CD4-positive, alpha-beta T cell treated with Interleukin-17A for 1 hour (primary cell): ENCODE measurements around the gene ZSWIM1.

Source experiments
- DNase-seq: peaks from one replicate; pipeline ENCODE4 v3.0.0-alpha.2; 2020

Gene ZSWIM1

GRCh38 chr20:45880988-45881788 is at the start of gene ZSWIM1:
Gene ZSWIM1, plus strand, starts transcription at chr20:45881227. Its CDS starts 1,366 bp downstream, at chr20:45882593.
- peak; percentile 99 for DNase-seq

DNA sequence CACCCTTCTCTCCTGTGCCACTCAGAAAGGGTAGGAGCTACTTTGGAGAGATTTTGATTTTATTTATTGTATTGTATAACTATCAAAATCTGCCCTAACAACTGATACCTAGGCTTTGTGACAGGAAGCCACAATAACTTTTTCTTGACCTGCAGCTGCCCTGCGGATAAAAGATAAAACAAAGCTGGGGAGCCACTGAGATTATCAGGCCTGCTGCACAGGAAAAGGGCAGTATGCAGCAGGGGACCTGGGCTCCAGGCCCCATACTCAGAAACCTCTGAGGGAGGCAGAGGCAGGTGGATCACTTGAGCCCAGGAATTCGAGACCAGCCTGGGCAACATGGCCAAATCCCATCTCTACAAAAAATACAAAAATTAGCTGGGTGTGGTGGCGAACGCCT is 48.4 kb upstream of the ZSWIM1 start:
- DNase-seq: no peak

GRCh38 chr20:45833030-45833882 is 47.8 kb upstream of the ZSWIM1 start, which contains the start of gene SNX21:
Gene SNX21, plus strand, starts transcription at chr20:45833799. Its CDS starts 121 bp downstream, at chr20:45833920.
- no peak for DNase-seq

- peak; percentile 49 for DNase-seq
These were observed 46.9 kb upstream of the ZSWIM1 start for GRCh38 chr20:45833883-45834796.

DNA sequence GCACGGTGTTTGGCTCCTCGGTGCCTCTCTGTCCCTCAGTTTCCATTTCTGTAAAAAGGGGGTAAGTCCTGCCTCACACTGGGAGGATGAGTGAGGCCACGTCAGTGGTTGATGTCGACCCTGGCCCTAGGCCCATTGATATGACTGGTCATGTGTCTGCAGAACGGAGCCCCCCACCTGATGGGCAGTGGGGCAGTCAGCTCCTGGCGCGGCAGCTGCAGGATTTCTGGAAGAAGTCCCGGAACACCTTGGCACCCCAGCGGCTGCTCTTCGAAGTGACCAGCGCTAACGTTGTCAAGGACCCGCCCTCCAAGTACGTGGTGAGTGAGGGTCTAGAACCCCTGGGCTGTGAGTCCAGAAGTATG is 46.2 kb upstream of the ZSWIM1 start:
- no peak for DNase-seq

GRCh38 chr20:45835329-45835765 is 45.7 kb upstream of the ZSWIM1 start:
- DNase-seq: no peak

GRCh38 chr20:45835825-45836224 is 45.2 kb upstream of the ZSWIM1 start:
- DNase-seq: no peak

- no peak for DNase-seq
These were observed 44.2 kb upstream of the ZSWIM1 start for GRCh38 chr20:45836841-45837240.

DNA sequence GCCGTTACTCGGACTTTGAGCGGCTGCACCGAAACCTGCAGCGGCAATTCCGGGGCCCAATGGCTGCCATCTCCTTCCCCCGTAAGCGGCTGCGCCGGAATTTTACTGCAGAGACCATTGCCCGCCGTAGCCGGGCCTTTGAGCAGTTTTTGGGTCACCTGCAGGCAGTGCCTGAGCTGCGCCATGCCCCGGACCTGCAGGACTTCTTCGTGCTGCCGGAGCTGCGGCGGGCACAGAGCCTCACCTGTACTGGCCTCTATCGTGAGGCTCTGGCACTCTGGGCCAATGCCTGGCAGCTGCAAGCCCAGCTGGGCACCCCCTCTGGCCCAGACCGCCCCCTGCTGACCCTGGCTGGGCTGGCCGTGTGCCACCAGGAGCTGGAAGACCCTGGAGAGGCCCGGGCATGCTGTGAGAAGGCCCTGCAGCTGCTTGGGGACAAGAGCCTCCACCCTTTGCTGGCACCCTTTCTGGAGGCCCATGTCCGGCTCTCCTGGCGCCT is 40.3 kb upstream of the ZSWIM1 start:
- no peak for DNase-seq

GRCh38 chr20:45841407-45842129 is 39.5 kb upstream of the ZSWIM1 start:
- no peak for DNase-seq

DNA sequence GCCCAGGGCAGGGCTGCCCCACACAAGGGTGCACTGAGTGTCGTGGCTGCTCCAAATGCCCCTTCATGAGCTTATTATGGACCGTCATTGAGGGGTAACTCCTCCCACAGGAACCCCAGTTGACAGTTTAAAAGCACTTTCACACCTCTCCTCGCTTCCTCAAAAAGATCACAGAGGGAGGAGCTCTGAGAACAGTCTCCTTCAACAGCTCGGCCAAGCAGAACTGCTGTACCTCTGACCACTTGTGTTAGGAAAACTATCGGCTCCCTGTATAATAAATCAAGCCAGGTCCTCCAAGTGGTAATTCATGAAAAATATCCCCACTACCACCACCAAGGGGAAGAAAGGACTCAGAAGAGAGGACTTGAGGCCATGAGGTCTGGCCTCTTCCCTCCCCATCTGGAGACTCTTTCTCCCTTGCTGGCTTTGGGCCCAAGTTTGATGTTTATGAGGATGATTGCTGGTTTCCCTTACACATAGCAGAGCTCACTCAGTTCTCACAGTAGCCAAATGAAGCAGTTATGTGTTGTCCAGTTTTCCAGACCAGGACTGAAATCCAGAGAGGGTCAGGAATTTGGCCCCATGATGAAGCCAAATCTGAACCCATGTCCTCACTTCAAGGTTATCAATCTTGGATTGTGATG is 38.7 kb upstream of the ZSWIM1 start:
- no peak for DNase-seq

DNA sequence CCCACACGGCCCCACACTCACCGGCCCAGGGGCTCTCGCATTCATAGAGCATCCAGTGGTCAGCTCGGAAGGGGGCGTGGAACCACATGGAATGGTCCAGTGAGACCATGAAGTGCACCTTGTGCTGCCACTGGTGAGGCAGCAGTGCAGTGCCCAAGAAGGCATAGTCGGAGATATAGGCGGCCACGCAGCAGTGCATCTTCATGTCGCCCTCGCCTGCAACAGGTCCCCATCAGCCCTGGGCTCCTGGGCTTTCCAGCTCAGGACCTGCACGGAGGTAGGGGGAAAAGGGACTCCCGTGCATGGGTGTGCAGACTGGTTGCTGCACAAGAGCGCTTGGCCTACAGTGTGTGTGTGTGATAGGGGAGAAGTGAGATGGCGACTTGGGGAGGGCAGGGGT is 37.5 kb upstream of the ZSWIM1 start:
- no peak for DNase-seq

- no peak for DNase-seq
These were observed 35.6 kb upstream of the ZSWIM1 start for GRCh38 chr20:45845452-45845851.

- no peak for DNase-seq
These were observed 32.6 kb upstream of the ZSWIM1 start for GRCh38 chr20:45848421-45848820.

- no peak for DNase-seq
These were observed 32.0 kb upstream of the ZSWIM1 start for GRCh38 chr20:45848969-45849582.

- DNase-seq: no peak
These were observed 30.8 kb upstream of the ZSWIM1 start for GRCh38 chr20:45850238-45850637.

DNA sequence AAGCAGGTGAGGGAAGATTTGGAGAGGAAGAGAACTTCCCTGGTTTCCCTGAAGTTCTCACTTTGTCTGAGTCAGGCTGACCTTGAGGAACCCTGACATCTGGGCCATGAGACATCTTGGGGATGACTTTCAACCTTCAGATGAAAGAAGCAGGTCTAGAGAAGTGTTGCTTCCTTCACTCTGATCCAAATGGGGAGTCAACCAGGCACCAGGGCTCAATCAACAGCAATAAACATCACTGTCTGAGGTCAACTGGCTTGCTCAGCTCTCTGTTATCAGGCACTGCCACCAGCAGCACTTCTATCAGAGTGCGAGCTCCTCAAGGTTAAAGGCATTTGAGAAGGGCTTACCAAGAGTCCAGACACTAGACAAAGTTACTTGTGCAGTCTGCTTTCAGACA is 30.1 kb upstream of the ZSWIM1 start:
- DNase-seq: no peak

DNA sequence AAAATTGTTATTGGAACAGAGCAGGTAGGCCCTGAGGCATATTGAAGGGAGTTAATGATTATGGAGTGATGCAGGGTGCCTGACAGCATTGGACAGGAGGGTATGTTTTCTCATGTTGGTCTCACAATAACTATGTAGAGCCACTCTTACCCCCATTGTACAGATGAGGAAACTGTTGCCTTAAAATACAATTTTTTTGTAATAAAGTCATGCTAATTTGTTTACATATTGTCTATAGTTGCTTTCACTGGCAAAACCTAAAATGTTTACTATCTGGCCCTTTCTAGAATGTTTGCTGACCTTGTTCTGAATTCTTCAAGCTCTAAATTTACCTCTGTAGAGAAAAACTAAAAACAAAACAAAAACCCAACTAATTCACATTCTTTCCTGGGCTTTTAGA is 29.5 kb upstream of the ZSWIM1 start:
- no peak for DNase-seq

DNA sequence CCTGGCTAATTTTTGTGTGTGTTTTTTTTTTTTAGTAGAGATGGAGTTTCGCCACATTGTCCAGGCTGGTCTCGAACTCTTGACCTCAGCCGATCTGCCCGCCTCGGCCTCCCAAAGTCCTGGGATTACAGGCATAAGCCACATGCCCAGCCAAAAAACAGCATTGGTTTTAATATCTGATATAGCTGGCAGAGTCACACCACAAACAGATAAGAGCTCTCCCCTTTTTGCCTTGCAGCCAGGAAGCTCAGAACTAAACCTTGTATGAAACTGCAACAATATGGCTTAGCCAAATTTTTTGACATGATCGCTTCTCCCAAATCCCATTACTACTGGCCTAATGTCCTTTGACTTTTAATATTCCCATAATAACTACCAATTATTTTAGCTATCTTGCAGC is 28.7 kb upstream of the ZSWIM1 start:
- no peak for DNase-seq

DNA sequence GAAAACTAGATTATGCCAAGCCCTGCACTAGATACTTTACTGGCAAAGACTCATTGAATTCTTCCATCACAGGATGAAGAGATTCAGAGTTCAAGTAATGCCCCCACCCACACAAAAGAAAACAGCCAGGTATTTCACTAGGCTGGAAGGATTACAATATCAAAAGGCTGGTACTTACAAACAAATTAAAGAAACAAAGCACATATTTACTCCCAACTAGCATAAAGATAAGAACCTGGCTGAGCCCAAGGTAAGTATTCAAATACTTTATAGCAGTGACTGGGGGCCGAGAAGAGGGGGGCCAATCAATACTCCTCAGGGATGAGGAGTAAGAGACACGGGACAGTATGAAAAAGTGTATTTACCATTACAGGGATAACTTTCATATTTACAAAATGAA is 27.5 kb upstream of the ZSWIM1 start:
- DNase-seq: no peak
